A673 (cell line): Measurements from ENCODE around the gene IL21R. TPM values are rescaled to one million over a fixed set of nuclear protein-coding genes. Genes with fewer than 3 reads are reported as not detected.

Source experiments
- BruUV-seq: library from RNA; stranded (reverse); fragments of 400-500 nt; replicated peaks from 2 replicates; lab custom pipeline; 2021; lab: Mats Ljungman, UMichigan
- CTCF ChIA-PET: fragments of 300-600 bp; sonication (Branson Sonifier 250); formaldehyde crosslinking; loops from one replicate; lab custom pipeline; 2022; ENCODE audit warnings: antibody characterized with exemption; lab: Charles Lee
- POLR2A ChIA-PET: fragments of 300-600 bp; sonication (Branson Sonifier 250); formaldehyde crosslinking; loops from one replicate; lab custom pipeline; 2022; ENCODE audit warnings: antibody characterized with exemption; ENCODE audit not compliant: low non-redundant PET; lab: Charles Lee
- DNase-seq: peaks from one replicate; pipeline ENCODE4 v3.0.0-alpha.2; 2015; ENCODE audit warnings: low spot score
- H3K27ac ChIP-seq: fragments of 200-600 bp; sonication (generic); 2 replicates; pipeline ENCODE4 v1.5.1; 2016; ENCODE audit warnings: mixed run types, low read depth, mild to moderate bottlenecking, mixed read lengths, antibody characterized with exemption, low read length; ENCODE audit not compliant: poor library complexity, severe bottlenecking
- H3K27me3 ChIP-seq: fragments of 200-600 bp; sonication (generic); replicated peaks from 2 replicates; pipeline ENCODE4 v1.6.1; 2017; ENCODE audit warnings: mixed run types, low read depth, mild to moderate bottlenecking, mixed read lengths, antibody characterized with exemption, low read length; ENCODE audit not compliant: insufficient read depth, poor library complexity
- H3K36me3 ChIP-seq: fragments of 200-600 bp; sonication (generic); 2 replicates; pipeline ENCODE4 v1.6.1; 2016; ENCODE audit warnings: mixed run types, mild to moderate bottlenecking, mixed read lengths, antibody characterized with exemption, low read length; ENCODE audit not compliant: insufficient read depth, poor library complexity, severe bottlenecking
- H3K4me1 ChIP-seq: fragments of 200-600 bp; sonication (generic); 2 replicates; pipeline ENCODE4 v1.6.1; 2017; ENCODE audit warnings: mixed run types, mild to moderate bottlenecking, mixed read lengths, antibody characterized with exemption, low read length; ENCODE audit not compliant: insufficient read depth, poor library complexity, severe bottlenecking
- H3K4me3 ChIP-seq: fragments of 200-600 bp; sonication (generic); 2 replicates; pipeline ENCODE4 v1.5.1; 2016; ENCODE audit warnings: low read depth, mixed run types, mild to moderate bottlenecking, mixed read lengths, low read length; ENCODE audit not compliant: poor library complexity, severe bottlenecking
- H3K9me3 ChIP-seq: fragments of 200-600 bp; sonication (generic); 2 replicates; pipeline ENCODE4 v1.6.1; 2016; ENCODE audit warnings: mixed run types, low read depth, mild to moderate bottlenecking, mixed read lengths, antibody characterized with exemption, low read length; ENCODE audit not compliant: poor library complexity, severe bottlenecking
- CTCF ChIP-seq: fragments of 300-800, 200-600 bp; sonication (generic); conservative IDR thresholded peaks from 2 replicates; pipeline ENCODE4 v1.5.1; 2017; ENCODE audit warnings: low read depth, mild to moderate bottlenecking, antibody characterized with exemption, low read length, moderate library complexity, mixed read lengths
- EZH2 ChIP-seq: fragments of 200-600 bp; sonication (generic); IDR thresholded peaks from 2 replicates; pipeline ENCODE4 v1.6.1; 2017; ENCODE audit warnings: borderline replicate concordance, low read depth, mild to moderate bottlenecking, mixed read lengths, antibody characterized with exemption, low read length; ENCODE audit not compliant: poor library complexity, severe bottlenecking
- intact Hi-C: fragments of 100-400 bp; cut with micrococcal nuclease; formaldehyde crosslinking; loops from one replicate; pipeline ENCODE4 v1.10.0; 2022; ENCODE audit not compliant: unreplicated experiment
- total RNA-seq: library from RNA; stranded (reverse); gene quantifications from 2 replicates; pipeline ENCODE4 v1.2.3, GENCODE V29; 2021

The IL21R gene
- total RNA-seq, 1 experiment from 2014 or later: 0.19 TPM

- H3K27ac ChIP-seq: no peak overlapping the region
- ChIA-PET POLR2A (no interaction called here), CTCF (no interaction called here)
- H3K36me3 ChIP-seq: peaks cover 60% of the 10 kb centered on the region
- no peaks in the 10 kb centered on the region for H3K27me3 ChIP-seq
- H3K4me1 ChIP-seq: no peaks in the 10 kb centered on the region
- no peak overlapping the region for H3K4me3 ChIP-seq
- no peaks in the 10 kb centered on the region for H3K9me3 ChIP-seq
- BruUV-seq: no TSS peak
- intact Hi-C loops: no loop called here
- no peak for DNase-seq
- TF ChIP-seq CTCF: no peak
- no peak for TF ChIP-seq EZH2
Observed at GRCh38 chr16:27495191-27495590, 93.2 kb downstream of the IL21R start.

GRCh38 chr16:27498031-27498825 is 96.3 kb downstream of the IL21R start:
- no TSS peak for BruUV-seq
- Histone ChIP-seq H3K4me1 (no peaks in the 10 kb centered on the region), H3K36me3 (peaks cover 71% of the 10 kb centered on the region), H3K27ac (no peak overlapping the region), H3K9me3 (no peaks in the 10 kb centered on the region), H3K4me3 (no peak overlapping the region), H3K27me3 (no peaks in the 10 kb centered on the region)
- TF ChIP-seq CTCF (no peak), EZH2 (no peak)
- ChIA-PET CTCF (no interaction called here), POLR2A (no interaction called here)
- DNase-seq: no peak
- intact Hi-C loops: no loop called here

- intact Hi-C loops: no loop called here
- ChIA-PET POLR2A (no interaction called here), CTCF (no interaction called here)
- DNase-seq: no peak
- H3K9me3 ChIP-seq: no peaks in the 10 kb centered on the region
- no peaks in the 10 kb centered on the region for H3K4me1 ChIP-seq
- no peak overlapping the region for H3K4me3 ChIP-seq
- TF ChIP-seq CTCF (no peak), EZH2 (no peak)
- BruUV-seq: no TSS peak
- peaks cover 74% of the 10 kb centered on the region for H3K36me3 ChIP-seq
- no peaks in the 10 kb centered on the region for H3K27me3 ChIP-seq
- no peak overlapping the region for H3K27ac ChIP-seq
Observed at GRCh38 chr16:27498916-27499658, 97.1 kb downstream of the IL21R start.
